Stomach (tissue), 9 donors: ENCODE data around the gene RASSF1. TPM values are rescaled to one million over a fixed set of nuclear protein-coding genes. Genes with fewer than 3 reads are reported as not detected.

Experiments used
- DNase-seq, 2 donors: peaks; one replicate each; pipeline versions ENCODE4 v3.0.0 to v3.0.0-alpha.2; 2013 to 2019
- H3K27ac ChIP-seq, 5 donors: fragments of 200-600 bp in 4 of 5; sonication (generic) in 4 of 5; one replicate each; pipeline ENCODE4 v1.5.1; 2013 to 2019; ENCODE audit warnings: mild to moderate bottlenecking in 1 of 5, moderate library complexity in 1 of 5
- H3K27me3 ChIP-seq, 3 donors: fragments of 200-600 bp; sonication (generic); one replicate each; pipeline ENCODE4 v1.5.1; 2017 to 2019; ENCODE audit warnings: mixed run types in 1 of 3
- H3K36me3 ChIP-seq, 4 donors: fragments of 200-600 bp; sonication (generic); 1 replicate in 3 of 4; 2 replicates in 1 of 4; pipeline ENCODE4 v1.5.1; 2016 to 2019
- H3K4me1 ChIP-seq, 4 donors: fragments of 200-600 bp; sonication (generic); one replicate each; pipeline ENCODE4 v1.5.1; 2016 to 2019
- H3K4me3 ChIP-seq, 4 donors: fragments of 200-600 bp; sonication (generic) in 3 of 4; one replicate each; pipeline ENCODE4 v1.5.1; 2016 to 2019; ENCODE audit warnings: mild to moderate bottlenecking in 1 of 4
- H3K9me3 ChIP-seq, 4 donors: fragments of 200-600 bp; sonication (generic); one replicate each; pipeline ENCODE4 v1.5.1; 2016 to 2019
- CTCF ChIP-seq, 7 experiments: fragments of 450-650 bp in 4 of 7; fragments of 200-600 bp in 3 of 7; sonication (generic) in 3 of 7; IDR thresholded peaks; one replicate each; pipeline ENCODE4 v1.5.1; 2016 to 2019; ENCODE audit warnings: antibody characterized with exemption in 7 of 7, control low read depth in 2 of 7, mild to moderate bottlenecking in 1 of 7
- EP300 ChIP-seq: sonication (generic); formaldehyde crosslinking; IDR thresholded peaks from one replicate; pipeline ENCODE4 v1.6.1; 2017; ENCODE audit warnings: antibody characterized with exemption
- POLR2A ChIP-seq, 4 donors: fragments of 450-650 bp; IDR thresholded peaks; one replicate each; pipeline ENCODE4 v1.6.1; 2016; ENCODE audit warnings: antibody characterized with exemption in 4 of 4, control low read depth in 2 of 4, mild to moderate bottlenecking in 1 of 4, moderate library complexity in 1 of 4
- POLR2AphosphoS5 ChIP-seq, 3 donors: sonication (generic); formaldehyde crosslinking; IDR thresholded peaks; one replicate each; pipeline ENCODE4 v1.6.1; 2016; ENCODE audit warnings: antibody characterized with exemption in 3 of 3
- WGBS, 5 donors: extraction: QIAGEN DNeasy Blood & Tissue Kit in 3 of 5; methylation state at CpG; one replicate each; pipeline versions ENCODE4 v1.1.5 to v1.1.7; 2013 to 2018; 5-methylcytosine and 5-hydroxymethylcytosine counted together
- intact Hi-C: fragments of 100-400 bp; cut with DNase I; formaldehyde crosslinking; loops from one replicate; pipeline ENCODE4 v1.15.1; 2023; ENCODE audit warnings: low total_unique reads
- polyA plus RNA-seq, 3 donors: library from polyadenylated mRNA; stranded (reverse); fragments of 200-250 nt; gene quantifications; one replicate each; pipeline ENCODE4 v1.2.3, GENCODE V29; 2013
- total RNA-seq, 5 donors: library from RNA; depleted of rRNA; stranded (reverse); fragments of >200 nt; gene quantifications; one replicate each; pipeline versions ENCODE4 v1.1.0 to v1.2.3, GENCODE V29; 2014 to 2016
- donor health status: healthy with polysubstance abuse.
- donor health status: Bipolar disorder and iron deficiency.
- donor health status: healthy.

Gene RASSF1
- total and polyA plus RNA-seq, 8 donors: 16.5 to 37.3 (median 27.4) TPM

- Histone ChIP-seq H3K9me3 (no peaks in the 10 kb centered on the region), H3K27me3 (peaks cover 0 to 6% (median 0%) of the 10 kb centered on the region in 3 donors), H3K27ac (no peak overlapping the region), H3K4me3 (no peak overlapping the region), H3K36me3 (peaks cover 0 to 6% (median 0%) of the 10 kb centered on the region in 4 donors), H3K4me1 (no peaks in the 10 kb centered on the region)
- TF ChIP-seq POLR2AphosphoS5 (IDR thresholded peaks at IDR 0.05): no peak
- no peak for TF ChIP-seq CTCF (IDR thresholded peaks at IDR 0.05)
- TF ChIP-seq POLR2A (IDR thresholded peaks at IDR 0.05): no peak
- no peak for TF ChIP-seq EP300
- 65 to 75% (median 69%) methylated on average over 5 to 7 of the region's 7 CpGs for WGBS, 5 donors
- DNase-seq: no peak
- intact Hi-C loops: loop anchor here (10.0 kb wide), 1 partner anchor 159 kb away; no protein-coding TSS in a partner anchor
Measured at GRCh38 chr3:50375258-50375931, 34.8 kb upstream of the RASSF1 start.

- Histone ChIP-seq H3K9me3 (no peaks in the 10 kb centered on the region), H3K27me3 (peaks cover 0 to 6% (median 0%) of the 10 kb centered on the region in 3 donors), H3K4me3 (no peak overlapping the region), H3K4me1 (no peaks in the 10 kb centered on the region), H3K36me3 (peaks cover 0 to 6% (median 0%) of the 10 kb centered on the region in 4 donors), H3K27ac (no peak overlapping the region)
- intact Hi-C loops: loop anchor here (10.0 kb wide), 1 partner anchor 160 kb away; no protein-coding TSS in a partner anchor
- WGBS, 5 donors: 75 to 83% (median 82%) methylated on average over 13 to 22 of the region's 22 CpGs
- no peak for DNase-seq
- TF ChIP-seq POLR2AphosphoS5 (IDR thresholded peaks at IDR 0.05) (no peak), CTCF (IDR thresholded peaks at IDR 0.05) (no peak), EP300 (no peak), POLR2A (IDR thresholded peaks at IDR 0.05) (no peak)
Measured at GRCh38 chr3:50374363-50375257, 34.0 kb upstream of the RASSF1 start.

GRCh38 chr3:50373146-50374051 is 32.8 kb upstream of the RASSF1 start:
- H3K4me1 ChIP-seq: no peaks in the 10 kb centered on the region
- no peak for TF ChIP-seq CTCF (IDR thresholded peaks at IDR 0.05)
- no peak for TF ChIP-seq POLR2A (IDR thresholded peaks at IDR 0.05)
- TF ChIP-seq POLR2AphosphoS5 (IDR thresholded peaks at IDR 0.05): no peak
- no peak for TF ChIP-seq EP300
- peaks cover 0 to 6% (median 0%) of the 10 kb centered on the region in 4 donors for H3K36me3 ChIP-seq
- 51 to 63% (median 58%) methylated on average over 12 of the region's 12 CpGs for WGBS, 5 donors
- intact Hi-C loops: loop anchor here (10.0 kb wide), 1 partner anchor 161 kb away; no protein-coding TSS in a partner anchor
- H3K9me3 ChIP-seq: no peaks in the 10 kb centered on the region
- no peak for DNase-seq
- no peak overlapping the region for H3K27ac ChIP-seq
- peaks cover 0 to 6% (median 0%) of the 10 kb centered on the region in 3 donors for H3K27me3 ChIP-seq
- no peak overlapping the region for H3K4me3 ChIP-seq
